ENCODE results near the gene FXYD3. TPM values are rescaled to one million over a fixed set of nuclear protein-coding genes. Genes with fewer than 3 reads are reported as not detected.

Gene FXYD3
- total and polyA plus RNA-seq, 9 donors: 0.23 to 33.2 (median 3.8) TPM; not detected in 2

DNA sequence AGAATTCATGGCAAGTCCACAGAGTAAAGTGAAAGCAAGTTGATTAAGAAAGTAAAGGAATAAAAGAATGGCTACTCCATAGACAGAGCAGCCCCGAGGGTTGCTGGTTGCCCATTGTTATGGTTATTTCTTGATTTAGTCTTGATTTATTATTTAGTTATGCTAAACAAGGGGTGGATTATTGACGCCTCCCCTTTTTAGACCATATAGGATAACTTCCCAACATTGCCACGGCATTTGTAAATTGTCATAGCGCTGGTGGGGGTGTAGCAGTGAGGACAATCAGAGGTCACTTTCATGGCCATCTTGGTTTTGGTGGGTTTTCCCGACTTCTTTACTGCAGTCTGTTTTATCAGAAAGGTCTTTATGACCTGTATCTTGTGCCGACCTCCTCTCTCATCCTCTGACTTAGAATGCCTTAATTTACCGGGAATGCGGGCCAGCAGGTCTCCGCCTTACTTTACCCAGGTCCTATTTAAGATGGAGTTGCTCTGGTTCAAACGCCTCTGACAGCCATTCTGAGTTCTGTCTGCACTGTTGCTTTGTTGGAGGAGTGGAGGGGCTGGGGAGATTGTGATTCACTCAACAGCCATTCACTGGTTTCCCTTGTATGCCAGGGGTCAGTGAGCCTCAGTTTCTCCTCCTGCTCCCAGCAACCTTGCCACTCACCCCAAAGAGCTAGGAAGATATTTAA lies 46.5 kb upstream of the FXYD3 start:
- Histone ChIP-seq H3K9me3 (no peaks in the 10 kb centered on the region), H3K27ac (no peak overlapping the region), H3K4me1 (ENCODE audit: insufficient read depth) (no peaks in the 10 kb centered on the region), H3K4me3 (no peak overlapping the region), H3K27me3 (no peaks in the 10 kb centered on the region), H3K36me3 (no peaks in the 10 kb centered on the region)
- DNase-seq: no peak
- TF ChIP-seq EP300 (IDR thresholded peaks at IDR 0.05): no peak
- TF ChIP-seq POLR2A (IDR thresholded peaks at IDR 0.05): no peak
- TF ChIP-seq, protein P1, sequence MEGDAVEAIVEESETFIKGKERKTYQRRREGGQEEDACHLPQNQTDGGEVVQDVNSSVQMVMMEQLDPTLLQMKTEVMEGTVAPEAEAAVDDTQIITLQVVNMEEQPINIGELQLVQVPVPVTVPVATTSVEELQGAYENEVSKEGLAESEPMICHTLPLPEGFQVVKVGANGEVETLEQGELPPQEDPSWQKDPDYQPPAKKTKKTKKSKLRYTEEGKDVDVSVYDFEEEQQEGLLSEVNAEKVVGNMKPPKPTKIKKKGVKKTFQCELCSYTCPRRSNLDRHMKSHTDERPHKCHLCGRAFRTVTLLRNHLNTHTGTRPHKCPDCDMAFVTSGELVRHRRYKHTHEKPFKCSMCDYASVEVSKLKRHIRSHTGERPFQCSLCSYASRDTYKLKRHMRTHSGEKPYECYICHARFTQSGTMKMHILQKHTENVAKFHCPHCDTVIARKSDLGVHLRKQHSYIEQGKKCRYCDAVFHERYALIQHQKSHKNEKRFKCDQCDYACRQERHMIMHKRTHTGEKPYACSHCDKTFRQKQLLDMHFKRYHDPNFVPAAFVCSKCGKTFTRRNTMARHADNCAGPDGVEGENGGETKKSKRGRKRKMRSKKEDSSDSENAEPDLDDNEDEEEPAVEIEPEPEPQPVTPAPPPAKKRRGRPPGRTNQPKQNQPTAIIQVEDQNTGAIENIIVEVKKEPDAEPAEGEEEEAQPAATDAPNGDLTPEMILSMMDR (IDR thresholded peaks at IDR 0.05): no peak
- 56 to 66% (median 62%) methylated on average over 10 of the region's 10 CpGs for WGBS, 3 donors
- intact Hi-C loops (cut with DNase I): no loop called here

DNA sequence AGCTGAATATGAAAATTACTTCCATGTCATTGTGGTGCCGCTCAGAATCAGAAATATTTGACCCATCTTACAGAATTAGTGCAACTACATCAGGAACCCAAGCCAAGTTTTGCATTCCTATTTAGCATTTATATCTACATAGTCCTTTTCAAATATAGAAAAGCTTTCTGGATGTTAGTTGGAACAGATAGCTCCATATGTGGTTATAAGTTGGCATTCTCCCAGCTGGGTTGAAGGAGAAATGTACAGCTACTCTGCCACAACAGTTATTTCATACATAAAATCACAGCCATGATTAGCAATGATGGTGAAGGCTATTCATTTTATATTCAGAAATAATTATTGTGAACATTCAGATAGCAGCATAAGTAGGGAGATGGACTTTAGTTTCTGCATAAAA lies 45.9 kb upstream of the FXYD3 start:
- Histone ChIP-seq H3K27me3 (no peaks in the 10 kb centered on the region), H3K4me1 (ENCODE audit: insufficient read depth) (no peaks in the 10 kb centered on the region), H3K27ac (no peak overlapping the region), H3K9me3 (no peaks in the 10 kb centered on the region), H3K4me3 (no peak overlapping the region), H3K36me3 (no peaks in the 10 kb centered on the region)
- no peak for DNase-seq
- WGBS, 3 donors: 25 to 53% (median 50%) methylated on average over 1 of the region's 1 CpG
- TF ChIP-seq POLR2A (IDR thresholded peaks at IDR 0.05): no peak
- TF ChIP-seq, protein P1 (IDR thresholded peaks at IDR 0.05): no peak
- TF ChIP-seq EP300 (IDR thresholded peaks at IDR 0.05): no peak
- intact Hi-C loops (cut with DNase I): no loop called here

DNA sequence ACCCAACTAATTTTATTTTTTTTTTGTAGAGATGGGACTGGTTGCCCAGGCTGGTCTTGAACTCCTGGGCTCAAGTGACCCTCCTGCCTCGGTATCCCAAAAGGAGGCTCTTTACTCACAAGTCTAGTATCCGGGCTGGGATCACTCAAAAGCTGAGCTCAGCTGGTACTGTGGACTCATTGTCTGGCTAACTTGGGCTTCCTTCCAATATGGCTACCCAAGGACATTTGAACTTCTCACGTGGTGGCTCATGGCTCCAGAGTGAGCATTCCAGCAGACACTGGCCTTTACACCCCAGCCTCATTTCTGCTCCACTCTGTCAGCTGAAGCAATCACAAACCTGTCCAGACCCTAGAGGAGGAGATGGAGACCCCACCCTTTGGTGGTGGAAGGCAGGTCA lies 45.2 kb upstream of the FXYD3 start:
- Histone ChIP-seq H3K36me3 (no peaks in the 10 kb centered on the region), H3K9me3 (no peaks in the 10 kb centered on the region), H3K4me1 (ENCODE audit: insufficient read depth) (no peaks in the 10 kb centered on the region), H3K27me3 (no peaks in the 10 kb centered on the region), H3K27ac (no peak overlapping the region), H3K4me3 (no peak overlapping the region)
- intact Hi-C loops (cut with DNase I): no loop called here
- TF ChIP-seq POLR2A (IDR thresholded peaks at IDR 0.05): no peak
- no peak for TF ChIP-seq EP300 (IDR thresholded peaks at IDR 0.05)
- TF ChIP-seq, protein P1 (IDR thresholded peaks at IDR 0.05): no peak
- no peak for DNase-seq
- WGBS, 3 donors: 83 to 88% (median 84%) methylated on average over 3 of the region's 3 CpGs

DNA sequence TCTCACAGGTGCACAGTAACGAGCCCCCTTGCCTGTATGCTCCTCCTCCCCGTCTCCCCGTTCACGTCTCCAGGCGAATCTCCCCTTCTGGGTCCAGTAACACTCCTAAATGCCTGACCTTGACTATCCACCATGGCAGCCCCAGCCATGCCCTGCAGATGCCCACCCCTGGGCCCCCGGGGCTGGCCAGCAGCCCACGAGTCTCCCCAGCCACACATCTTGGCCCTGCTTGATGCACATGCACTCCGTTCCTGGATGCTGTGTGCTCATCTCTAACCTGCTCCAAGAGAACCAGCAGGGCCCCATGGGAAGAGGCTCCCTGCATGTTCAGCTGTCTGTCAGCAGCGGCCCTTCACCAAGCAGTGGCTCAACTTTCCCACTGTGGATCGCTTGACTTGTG lies 42.1 kb upstream of the FXYD3 start:
- H3K27me3 ChIP-seq: no peaks in the 10 kb centered on the region
- intact Hi-C loops (cut with DNase I): no loop called here
- H3K4me3 ChIP-seq: no peak overlapping the region
- 54 to 77% (median 71%) methylated on average over 10 of the region's 10 CpGs for WGBS, 3 donors
- no peak overlapping the region for H3K27ac ChIP-seq
- no peaks in the 10 kb centered on the region for H3K9me3 ChIP-seq
- no peak for DNase-seq
- TF ChIP-seq, protein P1 (IDR thresholded peaks at IDR 0.05): no peak
- TF ChIP-seq EP300 (IDR thresholded peaks at IDR 0.05) (no peak), POLR2A (IDR thresholded peaks at IDR 0.05) (no peak)
- H3K36me3 ChIP-seq: no peaks in the 10 kb centered on the region
- H3K4me1 ChIP-seq (ENCODE audit: insufficient read depth): no peaks in the 10 kb centered on the region
